GM19351 (cell line): ENCODE data around the gene COL4A2.

ENCODE experiments used
- ATAC-seq: cut with Tn5 transposase; IDR thresholded peaks from one replicate; pipeline ENCODE4 v1.9.1; 2021; ENCODE audit warnings: mild to moderate bottlenecking, moderate library complexity; ENCODE audit not compliant: unreplicated experiment

COL4A2 gene

DNA sequence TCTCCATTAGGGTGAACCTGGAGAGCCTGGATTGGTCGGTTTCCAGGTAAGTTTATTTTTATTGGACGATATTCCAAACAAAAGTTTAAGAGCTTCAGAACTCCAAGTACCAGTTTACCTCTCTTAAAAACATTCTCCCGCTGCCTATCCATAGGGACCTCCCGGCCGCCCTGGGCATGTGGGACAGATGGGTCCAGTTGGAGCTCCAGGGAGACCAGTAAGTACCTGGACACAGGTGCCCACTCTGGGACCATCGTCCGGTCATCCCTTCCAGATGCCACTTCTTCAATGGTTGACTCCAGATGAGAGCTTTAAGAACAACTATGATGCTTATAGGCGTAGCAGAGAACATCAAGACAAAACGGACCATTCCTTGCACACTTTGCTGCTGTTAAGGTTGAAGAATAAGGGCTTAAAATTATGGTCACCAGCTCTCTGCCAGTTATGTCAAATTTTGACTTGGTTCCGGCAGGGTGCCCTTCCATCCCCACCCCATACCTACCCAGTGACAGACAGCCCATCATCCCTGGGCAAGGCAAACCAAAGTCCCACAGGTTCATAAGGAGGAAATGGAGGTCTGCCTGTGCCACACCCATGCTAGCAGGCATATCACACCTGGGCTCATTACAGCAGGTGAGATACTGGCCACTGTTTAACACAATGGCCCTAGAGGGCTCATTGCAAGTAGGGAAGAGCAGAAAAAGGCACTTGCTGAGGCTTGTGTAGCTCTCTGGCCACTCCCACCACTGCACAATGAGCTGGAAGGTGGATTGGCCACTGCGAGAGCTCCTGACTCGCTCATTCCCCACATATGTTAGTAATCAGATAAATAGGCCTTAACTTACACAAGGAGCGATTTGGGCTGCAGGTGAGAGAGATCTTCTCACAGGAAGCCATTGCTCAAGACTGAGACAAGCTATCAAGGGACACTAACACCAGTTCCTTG lies 123.6 kb downstream of the COL4A2 start:
- ATAC-seq, result no peak

DNA sequence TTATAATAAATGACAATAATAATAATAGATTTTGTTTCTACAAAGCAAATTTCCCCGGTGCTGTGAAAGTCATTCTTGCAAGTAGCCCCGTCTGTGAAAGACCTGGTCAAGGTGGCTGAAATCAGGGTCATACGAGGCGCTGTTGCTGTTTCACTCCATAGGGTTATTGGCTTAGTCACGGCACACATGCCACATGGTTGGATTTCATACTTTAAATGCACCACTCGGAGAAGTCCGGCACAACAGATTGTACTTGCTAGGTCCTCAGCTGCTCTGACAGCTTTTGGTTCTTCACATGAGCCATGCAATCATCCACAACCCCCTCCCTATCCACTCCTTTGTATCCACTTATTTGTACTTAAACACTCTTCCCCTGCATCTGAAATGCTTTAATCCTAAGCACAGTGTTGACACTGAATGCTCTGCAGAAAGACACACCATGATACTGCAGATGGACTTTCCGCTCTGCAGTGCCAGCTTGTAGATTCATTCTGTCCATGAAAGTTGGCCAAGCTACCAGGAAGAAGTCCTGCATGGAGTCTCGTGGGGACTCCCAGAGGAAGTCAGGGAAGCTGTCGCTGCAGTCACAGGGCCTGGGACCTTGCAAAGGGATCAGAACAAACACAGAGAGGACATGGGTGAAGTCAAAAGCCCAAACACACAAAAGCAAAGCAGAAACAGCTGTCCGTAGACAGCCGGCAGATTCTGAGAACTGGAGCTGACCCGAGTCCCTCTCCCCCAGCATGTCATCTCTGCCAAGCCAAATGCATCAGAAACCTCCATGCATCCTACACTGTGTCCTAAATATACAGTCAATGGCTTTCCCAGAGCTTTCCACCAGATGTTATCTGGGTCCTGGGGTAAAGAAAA lies 124.6 kb downstream of the COL4A2 start:
- no peak for ATAC-seq

DNA sequence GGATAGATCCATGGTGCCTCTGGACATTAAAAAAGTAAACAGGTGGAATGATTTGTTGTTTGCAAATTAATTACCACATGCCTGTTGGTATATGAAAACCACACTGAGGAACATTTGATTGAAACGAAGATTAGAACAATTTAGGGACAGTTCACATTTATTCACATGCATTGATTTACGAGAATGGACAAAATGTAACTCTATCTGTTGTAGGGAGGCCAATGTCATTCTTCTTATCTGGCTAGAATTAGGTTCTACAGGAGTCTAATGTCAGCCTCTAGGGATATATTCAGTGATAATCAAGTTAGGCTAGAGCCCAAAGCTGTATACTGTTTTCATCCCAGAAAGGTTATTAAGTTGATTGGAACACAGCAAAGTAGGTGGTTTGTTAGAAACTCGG lies 125.4 kb downstream of the COL4A2 start:
- ATAC-seq, result no peak

DNA sequence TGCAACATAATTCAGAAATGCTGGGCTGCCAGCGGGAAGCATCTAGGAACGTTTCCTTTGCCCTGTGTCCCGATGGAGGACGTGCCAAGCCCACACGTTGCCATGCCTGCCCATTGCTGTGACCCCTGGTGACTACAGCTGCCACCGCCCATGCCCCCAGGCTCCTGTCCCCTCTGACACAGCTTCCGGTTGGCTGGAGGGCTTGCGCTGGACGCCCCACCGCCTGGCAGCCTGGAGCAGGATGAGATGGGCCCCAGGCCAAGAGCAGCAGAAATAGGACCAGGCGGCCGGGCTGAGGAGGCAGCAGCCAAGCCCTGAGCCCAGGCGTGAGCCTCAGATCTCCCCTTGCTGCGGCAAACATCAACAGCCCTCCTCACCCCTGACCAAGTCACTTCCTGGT lies 125.9 kb downstream of the COL4A2 start:
- no peak for ATAC-seq

DNA sequence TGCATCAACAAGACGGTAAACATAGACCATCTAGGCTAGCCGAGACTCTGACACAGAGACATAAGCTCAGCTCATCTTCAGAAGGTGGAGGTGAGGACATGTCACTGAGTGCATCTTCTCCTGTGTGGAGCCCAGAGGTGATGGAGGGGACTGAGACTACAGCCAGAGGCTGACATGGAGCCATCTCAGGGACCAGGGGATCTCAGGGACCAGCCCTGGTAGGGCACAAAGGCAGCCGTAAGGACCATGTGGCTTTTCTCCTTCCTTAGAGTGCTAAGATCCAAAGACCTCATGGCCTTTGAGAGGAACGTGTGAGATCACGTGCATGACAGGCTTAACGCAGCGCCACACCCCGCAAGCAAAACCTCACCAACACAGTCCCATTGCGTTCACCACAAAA lies 127.5 kb downstream of the COL4A2 start:
- ATAC-seq, result no peak

DNA sequence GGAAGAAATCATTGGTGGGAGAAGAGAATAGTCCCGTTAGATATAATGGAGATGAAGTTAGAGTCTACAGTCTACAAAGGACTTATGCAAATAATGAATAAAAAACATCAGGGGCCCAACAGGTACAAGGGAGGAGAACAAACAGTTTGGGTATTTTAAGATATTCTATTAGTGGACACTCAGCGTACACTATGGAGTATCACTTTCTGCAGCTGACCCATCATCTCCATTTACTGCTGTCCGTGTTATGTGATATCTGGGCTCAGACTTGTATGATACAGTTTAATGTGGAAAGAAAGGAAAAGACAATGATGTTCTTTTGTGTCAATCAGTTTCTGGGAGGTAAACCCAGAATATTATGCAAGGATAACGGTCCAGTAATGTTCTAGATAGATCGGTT lies 128.2 kb downstream of the COL4A2 start:
- no peak for ATAC-seq

DNA sequence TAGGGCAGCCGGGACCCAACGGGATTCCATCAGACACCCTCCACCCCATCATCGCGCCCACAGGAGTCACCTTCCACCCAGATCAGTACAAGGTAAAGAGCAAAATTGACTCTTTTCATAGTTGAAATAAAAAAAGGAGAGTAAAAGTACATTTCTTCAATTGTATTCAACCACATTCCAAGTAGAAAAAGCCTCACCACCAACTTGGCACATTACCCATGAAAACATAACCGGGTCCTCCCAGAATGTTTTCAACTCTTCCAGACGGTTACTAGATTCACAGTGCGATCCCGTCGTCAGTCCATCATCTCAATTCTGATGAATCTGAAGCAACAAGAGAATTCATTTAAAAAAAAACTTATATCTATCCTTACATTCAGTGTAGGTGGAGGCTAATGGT lies 129.2 kb downstream of the COL4A2 start:
- ATAC-seq, result no peak

DNA sequence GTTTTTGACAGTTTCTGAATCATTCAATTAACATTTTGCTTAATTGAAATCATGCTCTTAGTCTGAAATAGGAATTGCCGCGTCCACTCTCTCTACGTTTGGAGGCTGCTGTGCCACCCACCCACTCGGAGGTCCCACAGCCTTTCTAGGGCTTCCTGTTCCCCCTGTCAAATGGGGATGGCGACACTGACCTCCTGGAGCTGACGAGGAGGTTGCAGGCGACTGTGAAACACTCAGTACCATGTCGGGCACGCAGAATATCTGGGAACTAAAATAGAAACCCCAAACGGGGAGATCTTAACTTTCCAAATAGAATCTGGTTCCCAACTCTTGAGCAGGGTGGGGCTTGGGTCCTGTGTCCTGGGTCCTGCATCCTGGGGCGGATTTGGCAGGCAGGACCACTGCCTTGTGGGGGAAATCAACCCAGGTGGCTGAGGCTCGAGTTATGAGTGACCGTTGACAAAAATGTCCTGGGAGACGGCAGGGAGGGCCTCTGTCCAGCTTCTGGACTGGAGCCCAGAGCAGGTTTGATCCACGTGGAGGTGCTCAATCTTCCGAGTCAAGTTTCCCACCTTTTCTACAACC lies 129.8 kb downstream of the COL4A2 start:
- no peak for ATAC-seq

DNA sequence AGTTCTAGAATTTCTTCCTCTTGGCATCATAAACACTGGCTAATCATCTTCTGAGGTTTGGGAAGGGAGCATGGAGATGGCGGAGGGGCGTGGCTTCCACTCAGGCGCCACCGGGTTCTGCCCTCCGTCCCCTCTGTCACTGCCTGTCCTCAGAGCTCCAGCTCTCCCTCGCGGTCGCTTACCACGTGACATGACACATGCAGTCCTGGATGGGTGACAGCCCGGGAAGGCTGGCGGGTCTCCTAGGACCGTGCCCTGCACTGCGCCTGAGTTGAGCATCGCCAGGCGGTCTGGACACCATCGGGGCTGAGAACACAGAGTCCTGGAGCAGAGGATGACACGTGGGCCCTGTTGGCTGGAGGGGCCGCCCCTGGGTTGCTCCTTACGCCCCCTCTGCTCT lies 131.1 kb downstream of the COL4A2 start:
- no peak for ATAC-seq

DNA sequence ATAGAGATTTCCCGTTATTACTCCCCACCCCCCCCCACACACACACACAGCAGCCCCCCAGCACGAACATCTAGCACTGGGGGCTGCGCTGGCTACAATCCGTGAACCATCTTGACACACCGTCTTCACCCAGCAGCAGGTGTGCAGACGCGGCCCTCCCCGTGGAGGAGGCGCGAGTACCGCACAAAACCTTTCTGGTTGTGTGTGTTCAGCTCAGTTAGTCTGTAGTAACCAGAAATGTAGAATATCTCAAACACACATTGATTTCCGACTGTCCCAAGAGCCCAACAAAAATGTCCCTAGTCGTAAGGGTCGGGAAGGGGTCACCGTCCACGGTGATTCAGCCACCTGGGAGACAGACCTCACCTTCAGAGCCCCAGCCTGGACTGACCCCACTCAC lies 131.7 kb downstream of the COL4A2 start:
- no peak for ATAC-seq

DNA sequence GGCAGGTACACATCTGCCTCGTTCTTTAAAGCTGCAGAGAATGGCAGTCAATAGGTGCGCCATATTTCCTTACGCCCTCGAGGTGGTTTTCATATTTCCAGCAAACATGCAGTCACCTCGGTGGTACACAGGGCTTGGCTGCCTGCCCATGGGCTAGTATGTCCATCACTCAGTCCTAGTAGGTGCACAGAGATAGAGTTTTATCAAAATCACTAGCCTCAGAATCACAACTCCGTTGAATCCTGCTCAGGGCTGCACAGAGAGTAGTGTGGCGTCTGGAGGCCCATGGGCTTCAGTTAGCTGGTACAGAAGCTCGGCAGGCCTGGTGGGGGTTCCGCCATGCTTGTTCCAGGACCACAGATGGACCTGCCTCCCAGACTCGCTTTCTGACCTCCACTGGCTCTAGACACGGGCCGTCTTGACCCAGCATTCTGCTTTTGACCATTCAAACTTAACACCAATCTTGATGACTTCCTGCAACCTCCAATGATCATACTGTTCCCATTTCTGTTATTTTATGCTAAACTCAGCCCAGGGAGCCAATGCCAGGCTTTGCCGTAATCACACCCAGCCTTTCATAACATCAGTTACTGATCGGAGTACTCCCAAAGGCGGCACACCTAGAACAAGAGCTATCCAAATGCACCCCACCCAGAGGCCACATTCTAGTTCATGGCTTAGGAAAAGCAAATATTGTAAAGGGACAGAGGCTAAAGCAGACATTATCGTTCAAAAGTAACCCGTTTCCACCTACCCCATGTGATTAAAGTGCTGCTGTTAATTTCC lies 134.1 kb downstream of the COL4A2 start:
- ATAC-seq, result no peak

DNA sequence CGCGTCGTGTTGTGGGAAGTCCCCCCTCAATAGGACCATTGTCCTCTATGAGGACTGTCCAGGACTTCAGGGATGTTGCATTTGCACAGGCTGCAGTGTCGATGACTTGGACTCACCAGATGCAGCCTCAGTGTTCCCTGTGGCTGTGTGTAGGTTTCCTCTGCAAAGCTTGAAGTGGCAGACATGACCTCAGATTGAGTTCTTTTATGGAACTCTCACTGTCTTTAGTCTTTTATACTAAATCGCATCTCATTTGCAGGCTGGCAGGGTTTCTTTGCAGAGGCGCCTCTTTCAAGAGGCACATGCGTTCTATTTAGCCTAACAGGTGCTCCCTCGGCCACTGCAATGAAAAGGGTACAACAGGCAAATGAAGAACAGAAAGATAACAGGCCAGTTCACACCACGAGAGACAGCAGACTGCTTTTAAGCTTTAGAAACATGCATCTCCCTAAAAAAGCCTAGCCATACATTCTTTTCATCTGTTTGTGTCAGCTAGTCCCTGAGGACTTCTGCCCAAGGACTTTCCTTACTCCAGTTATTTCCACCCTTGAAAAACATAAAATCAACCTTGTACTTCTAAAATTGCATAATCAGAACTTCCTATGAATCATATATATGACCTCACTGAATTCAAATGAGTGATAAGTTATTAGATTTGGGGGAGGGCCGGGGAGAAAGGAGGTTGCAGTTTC lies 136.0 kb downstream of the COL4A2 start:
- ATAC-seq, result no peak

DNA sequence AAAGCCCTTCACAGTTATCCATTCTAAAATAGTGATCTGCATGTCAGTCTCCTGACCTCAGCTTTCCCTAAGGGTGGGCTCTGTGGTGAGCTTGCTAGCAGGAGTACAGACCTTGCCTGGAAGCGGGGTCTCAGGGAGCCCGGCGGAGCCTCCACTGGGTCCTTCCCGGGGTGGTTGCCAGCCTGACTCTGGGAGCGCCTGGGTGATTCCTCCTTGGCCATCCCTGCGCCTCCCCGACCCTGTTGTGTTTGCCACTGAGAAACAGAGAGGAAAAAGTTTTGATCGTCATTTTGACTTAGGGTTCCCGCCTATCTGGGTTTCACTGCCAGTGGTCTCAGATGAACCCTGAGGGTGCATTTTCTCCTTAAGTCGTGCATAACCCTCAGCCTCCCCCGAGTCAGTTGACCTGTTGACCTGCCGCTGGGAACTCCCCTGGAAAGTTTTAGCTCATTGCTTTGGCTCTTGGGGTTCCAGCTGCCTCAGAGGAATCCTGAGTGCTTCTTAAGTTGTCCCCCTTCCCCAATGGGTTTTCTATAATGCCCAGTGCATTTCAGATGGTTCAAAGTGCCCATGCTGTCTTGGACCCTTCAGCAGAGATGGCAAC lies 136.6 kb downstream of the COL4A2 start:
- ATAC-seq, result peak; percentile 35

DNA sequence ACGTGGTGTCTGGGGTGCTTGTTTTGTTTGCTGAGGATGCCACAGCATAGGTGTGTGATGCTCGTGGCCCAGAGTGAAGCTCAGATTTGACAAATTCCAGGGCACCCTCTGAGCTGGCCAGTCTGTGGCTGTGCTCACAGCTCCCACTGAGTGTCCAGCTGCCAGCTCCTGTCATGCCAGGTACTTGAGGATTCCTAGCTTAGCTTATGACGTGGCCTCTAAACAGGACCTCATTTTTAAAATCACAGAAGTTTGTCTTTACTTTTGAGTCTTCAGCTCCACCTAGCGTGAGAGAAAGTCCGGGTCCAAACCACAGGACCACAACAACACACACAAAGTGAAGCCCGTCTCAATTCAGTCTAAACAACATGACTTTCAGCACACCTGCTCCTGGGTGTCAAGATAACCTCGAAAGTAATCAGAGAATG lies 137.2 kb downstream of the COL4A2 start:
- ATAC-seq, result peak; percentile 66

DNA sequence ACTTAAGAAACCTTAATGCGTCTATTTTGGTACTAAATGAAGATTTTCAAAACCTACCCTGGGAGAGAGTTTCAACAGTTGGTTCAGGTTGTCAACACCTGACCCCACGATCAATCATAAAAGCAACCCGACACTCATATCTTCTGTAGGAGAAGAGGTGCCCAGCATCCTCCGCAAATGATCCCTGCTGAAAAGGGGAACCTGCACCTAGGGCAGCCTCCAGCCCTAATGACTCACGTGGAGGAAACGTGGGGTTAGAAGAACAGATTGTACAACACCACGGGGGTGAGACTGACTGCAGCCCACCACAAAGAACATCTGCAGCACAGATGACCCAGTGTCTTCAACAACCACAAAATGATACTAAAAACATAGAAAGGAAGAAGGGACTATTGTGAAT lies 138.1 kb downstream of the COL4A2 start:
- ATAC-seq, result peak; percentile 33

DNA sequence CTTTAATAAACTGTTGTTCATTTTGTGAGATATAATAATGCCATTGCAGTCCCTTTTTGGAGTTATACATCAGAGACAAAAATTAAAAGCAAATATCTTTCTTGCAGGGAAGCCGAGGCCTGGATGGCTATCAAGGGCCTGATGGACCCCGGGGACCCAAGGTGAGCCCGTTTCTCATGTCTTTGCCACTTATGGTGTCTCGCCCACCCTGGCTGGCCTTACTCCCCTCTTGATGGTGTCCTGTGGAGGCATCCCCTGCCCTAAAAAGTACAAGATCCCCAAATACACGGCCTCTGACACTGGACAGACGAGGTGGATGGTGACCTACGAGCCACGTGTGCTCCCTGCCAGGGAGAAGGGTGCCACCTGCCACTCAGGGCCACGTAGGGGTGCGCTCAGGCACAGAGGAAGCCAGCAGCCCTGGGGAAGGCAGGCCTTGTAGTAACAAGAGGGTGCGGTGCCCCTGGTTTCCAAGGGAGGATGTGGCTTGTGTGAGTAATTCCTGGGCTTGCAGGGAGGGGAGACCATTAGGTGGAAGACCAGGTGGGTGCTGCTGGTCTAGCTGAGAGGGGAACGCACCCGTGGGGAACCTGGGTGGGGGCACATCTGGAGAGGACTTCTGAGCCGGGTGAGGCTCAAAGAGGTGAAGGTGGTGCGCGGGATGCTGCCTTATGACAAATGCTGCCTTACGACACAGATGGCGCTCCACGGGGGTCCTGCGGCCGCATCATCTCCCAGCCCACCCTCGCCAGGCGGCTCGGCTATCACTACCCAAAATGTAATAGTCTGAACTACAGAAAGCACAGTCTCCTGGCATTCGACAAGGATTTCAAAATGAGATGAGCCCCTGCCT lies 138.9 kb downstream of the COL4A2 start:
- no peak for ATAC-seq

DNA sequence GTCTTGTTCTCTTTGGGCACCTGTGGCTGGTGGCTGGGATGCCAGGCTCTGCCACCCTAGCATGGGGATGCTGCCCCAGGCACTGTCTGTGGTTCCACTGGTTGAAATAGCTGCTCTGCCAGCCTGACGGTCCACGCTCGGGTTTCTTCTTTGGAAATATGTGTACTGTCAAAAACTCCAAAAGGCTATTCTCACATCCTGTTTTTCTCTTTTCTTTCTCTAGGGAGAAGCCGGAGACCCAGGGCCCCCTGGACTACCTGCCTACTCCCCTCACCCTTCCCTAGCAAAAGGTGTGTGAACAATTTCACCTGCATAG lies 139.4 kb downstream of the COL4A2 start:
- no peak for ATAC-seq

DNA sequence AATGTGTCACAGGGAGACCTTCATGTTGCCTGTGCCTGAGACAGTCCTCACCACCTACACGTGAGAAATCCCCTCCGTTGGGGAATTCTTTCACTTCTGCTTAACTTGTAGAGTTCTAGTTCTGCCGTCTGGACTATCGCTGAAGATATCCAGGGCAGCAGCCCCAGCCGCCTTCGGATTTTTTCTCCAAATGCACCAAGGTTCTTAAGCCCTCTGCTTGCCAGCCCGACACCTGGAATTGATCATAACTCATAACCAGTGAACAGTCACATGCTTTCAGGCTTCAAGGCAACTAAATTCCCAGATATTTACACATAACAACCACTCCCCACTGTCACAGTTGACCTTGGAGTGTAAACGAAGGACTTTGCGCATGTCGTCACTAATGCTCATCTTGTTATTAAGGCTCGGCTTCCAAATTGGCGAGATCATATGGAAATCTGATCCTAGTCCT lies 140.0 kb downstream of the COL4A2 start:
- ATAC-seq, result no peak

DNA sequence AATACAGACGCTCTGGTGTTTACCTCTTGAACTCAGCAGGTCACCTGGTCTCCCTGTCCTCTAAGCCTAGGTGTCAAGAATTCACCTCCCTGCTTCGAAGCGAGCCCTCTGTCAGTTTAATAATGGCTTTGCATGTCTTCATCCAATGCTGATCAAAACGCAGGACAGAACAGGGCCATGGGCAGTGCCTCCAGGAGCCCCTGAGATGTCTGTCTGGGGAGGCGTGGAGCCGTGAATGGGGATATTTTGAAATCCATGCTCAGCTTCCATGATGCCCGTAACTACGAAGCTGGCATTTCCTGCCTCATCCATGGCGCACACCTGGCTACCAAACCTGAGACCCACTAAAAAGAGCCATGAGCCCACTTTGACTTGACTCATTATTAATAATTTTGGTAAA lies 140.7 kb downstream of the COL4A2 start:
- ATAC-seq, result no peak
